HCT116 (cell line): ENCODE data around the gene MTM1. TPM values are rescaled to one million over a fixed set of nuclear protein-coding genes. Genes with fewer than 3 reads are reported as not detected.

ENCODE experiments used
- ATAC-seq: fragments of 200-7000 bp; cut with Tn5 transposase; 2 replicates; pipeline ENCODE4 v1.9.1; 2020; ENCODE audit warnings: mild to moderate bottlenecking, moderate library complexity
- BruUV-seq: library from RNA; stranded (reverse); fragments of 400-500 nt; replicated peaks from 2 replicates; lab custom pipeline; 2021; lab: Mats Ljungman, UMichigan
- CTCF ChIA-PET: fragments of 300-600 bp; sonication (Branson Sonifier 250); formaldehyde crosslinking; loops from one replicate; lab custom pipeline; 2021; ENCODE audit warnings: antibody characterized with exemption; lab: Charles Lee
- POLR2A ChIA-PET: fragments of 300-600, 350-600 bp; sonication (Branson Sonifier 250); formaldehyde crosslinking; loops from one replicate; lab custom pipeline; 2021; ENCODE audit warnings: antibody characterized with exemption; lab: Charles Lee
- RAD21 ChIA-PET, 2 experiments: fragments of 300-600 bp; sonication (Branson Sonifier 250); formaldehyde crosslinking; loops; one replicate each; lab custom pipeline; 2023; ENCODE audit warnings: low total read pairs in 2 of 2; ENCODE audit not compliant: uncharacterized antibody in 2 of 2, unreplicated experiment in 2 of 2, low non-redundant PET in 1 of 2; lab: Charles Lee
- DNase-seq: peaks from one replicate; pipeline ENCODE4 v3.0.0-alpha.2; 2010; ENCODE audit warnings: low read depth, low spot score
- H2AFZ ChIP-seq: fragments of 200-600 bp; shearing (Covaris generic), sonication (generic); 2 replicates; pipeline ENCODE4 v1.6.1; 2017; ENCODE audit warnings: low read depth, mixed run types, mixed read lengths, antibody characterized with exemption, low read length; ENCODE audit not compliant: poor library complexity, severe bottlenecking
- H3K27ac ChIP-seq: 2 replicates; pipeline ENCODE4 v1.5.1; 2012; ENCODE audit warnings: low read depth, low read length
- H3K27me3 ChIP-seq: fragments of 200-600 bp; sonication (generic); 2 replicates; pipeline ENCODE4 v1.6.1; 2016; ENCODE audit warnings: mixed run types, low read length, mixed read lengths; ENCODE audit not compliant: insufficient read depth
- H3K36me3 ChIP-seq, 2 experiments: fragments of 200-500 bp in 1 of 2; fragments of 200-600 bp in 1 of 2; sonication (Bioruptor generic) in 1 of 2; sonication (generic) in 1 of 2; 2 replicates each; pipeline versions ENCODE4 v1.5.1 to v1.6.1; 2014 to 2016; ENCODE audit warnings: low read length in 2 of 2, inconsistent platforms in 1 of 2, mixed read lengths in 1 of 2, mixed run types in 1 of 2; ENCODE audit not compliant: insufficient read depth in 2 of 2, control insufficient read depth in 1 of 2
- H3K4me1 ChIP-seq, 2 experiments: fragments of 200-600 bp in 1 of 2; sonication (generic) in 1 of 2; 2 replicates each; pipeline versions ENCODE4 v1.5.1 to v1.6.1; 2012 to 2017; ENCODE audit warnings: low read length in 2 of 2, inconsistent platforms in 1 of 2, mild to moderate bottlenecking in 1 of 2, mixed read lengths in 1 of 2, mixed run types in 1 of 2, moderate library complexity in 1 of 2; ENCODE audit not compliant: insufficient read depth in 2 of 2, control insufficient read depth in 1 of 2
- H3K4me2 ChIP-seq: fragments of 200-600 bp; sonication (generic); 2 replicates; pipeline ENCODE4 v1.6.1; 2017; ENCODE audit warnings: mixed run types, low read length, mixed read lengths
- H3K4me3 ChIP-seq, 2 experiments: fragments of 200-600 bp in 1 of 2; sonication (generic) in 1 of 2; replicated peaks in 1 of 2; 2 replicates each; pipeline ENCODE4 v1.5.1; 2011 to 2016; ENCODE audit warnings: low read length in 2 of 2, control low read depth in 1 of 2, low read depth in 1 of 2, mild to moderate bottlenecking in 1 of 2, mixed read lengths in 1 of 2, mixed run types in 1 of 2
- H3K79me2 ChIP-seq: fragments of 200-600 bp; sonication (generic); 2 replicates; pipeline ENCODE4 v1.6.1; 2017; ENCODE audit warnings: mild to moderate bottlenecking, mixed run types, low read length, moderate library complexity, mixed read lengths; ENCODE audit not compliant: insufficient read depth
- H3K9ac ChIP-seq: fragments of 200-600 bp; sonication (generic); 2 replicates; pipeline ENCODE4 v1.6.1; 2016; ENCODE audit warnings: low read length, mixed read lengths
- H3K9me2 ChIP-seq: fragments of 200-600 bp; sonication (generic), shearing (Covaris generic); 2 replicates; pipeline ENCODE4 v1.6.1; 2017; ENCODE audit warnings: mixed run types, mild to moderate bottlenecking, moderate library complexity; ENCODE audit not compliant: insufficient read depth
- H3K9me3 ChIP-seq, 2 experiments: fragments of 200-500 bp in 1 of 2; fragments of 200-600 bp in 1 of 2; sonication (Bioruptor generic) in 1 of 2; sonication (generic) in 1 of 2; 2 replicates each; pipeline ENCODE4 v1.6.1; 2014 to 2017; ENCODE audit warnings: low read length in 2 of 2, mixed read lengths in 2 of 2, inconsistent platforms in 1 of 2, low read depth in 1 of 2, mild to moderate bottlenecking in 1 of 2, mixed run types in 1 of 2, moderate library complexity in 1 of 2; ENCODE audit not compliant: control insufficient read depth in 1 of 2, insufficient read depth in 1 of 2
- H4K20me1 ChIP-seq: fragments of 200-600 bp; sonication (generic), shearing (Covaris generic); 2 replicates; pipeline ENCODE4 v1.6.1; 2017; ENCODE audit warnings: mixed run types, mild to moderate bottlenecking, moderate library complexity; ENCODE audit not compliant: insufficient read depth
- ATF3 ChIP-seq: IDR thresholded peaks from 2 replicates; pipeline ENCODE4 v1.6.1; 2012
- CBX3 ChIP-seq: IDR thresholded peaks from 2 replicates; pipeline ENCODE4 v1.6.1; 2012; ENCODE audit warnings: low read depth
- CEBPB ChIP-seq: IDR thresholded peaks from 2 replicates; pipeline ENCODE4 v1.6.1; 2012; ENCODE audit warnings: low read depth
- CTCF ChIP-seq, 3 experiments: fragments of 200-600 bp in 1 of 3; sonication (generic) in 1 of 3; IDR thresholded peaks in 2 of 3; conservative IDR thresholded peaks in 1 of 3; 2 replicates each; pipeline ENCODE4 v1.5.1; 2012 to 2017; ENCODE audit warnings: low read depth in 2 of 3, low read length in 2 of 3, antibody characterized with exemption in 1 of 3, borderline replicate concordance in 1 of 3, control low read depth in 1 of 3, mild to moderate bottlenecking in 1 of 3, mixed read lengths in 1 of 3, mixed run types in 1 of 3, moderate library complexity in 1 of 3; ENCODE audit not compliant: insufficient read depth in 1 of 3
- EGR1 ChIP-seq: IDR thresholded peaks from 2 replicates; pipeline ENCODE4 v1.6.1; 2012; ENCODE audit warnings: low read depth
- EZH2phosphoT487 ChIP-seq: fragments of 200-600 bp; IDR thresholded peaks from 2 replicates; pipeline ENCODE4 v1.6.1; 2018; ENCODE audit warnings: antibody characterized with exemption, borderline replicate concordance
- JUND ChIP-seq: IDR thresholded peaks from 2 replicates; pipeline ENCODE4 v1.6.1; 2012
- POLR2AphosphoS5 ChIP-seq: IDR thresholded peaks from 2 replicates; pipeline ENCODE4 v1.6.1; 2011; ENCODE audit warnings: mild to moderate bottlenecking, low read depth, low read length, moderate library complexity
- RAD21 ChIP-seq: IDR thresholded peaks from 2 replicates; pipeline ENCODE4 v1.6.1; 2012; ENCODE audit warnings: low read depth, mild to moderate bottlenecking
- REST ChIP-seq: IDR thresholded peaks from 2 replicates; pipeline ENCODE4 v1.6.1; 2012; ENCODE audit warnings: low read depth
- SP1 ChIP-seq: IDR thresholded peaks from 2 replicates; pipeline ENCODE4 v1.6.1; 2012; ENCODE audit warnings: low read depth
- SRF ChIP-seq: IDR thresholded peaks from 2 replicates; pipeline ENCODE4 v1.6.1; 2012; ENCODE audit warnings: low read depth
- TCF7L2 ChIP-seq: IDR thresholded peaks from 2 replicates; pipeline ENCODE4 v1.7.0; 2011; ENCODE audit warnings: borderline replicate concordance, inconsistent platforms; ENCODE audit not compliant: insufficient read depth, insufficient read length; ENCODE audit errors: extremely low read depth
- YY1 ChIP-seq: IDR thresholded peaks from 2 replicates; pipeline ENCODE4 v1.6.1; 2011; ENCODE audit warnings: low read length, low read depth, moderate library complexity, mild to moderate bottlenecking; ENCODE audit not compliant: insufficient replicate concordance; ENCODE audit errors: extremely low read depth
- ZFX ChIP-seq: fragments of 450-650 bp; IDR thresholded peaks from 2 replicates; pipeline ENCODE4 v1.6.1; 2017
- ZNF274 ChIP-seq: fragments of 200-500 bp; sonication (Bioruptor generic); IDR thresholded peaks from 2 replicates; pipeline ENCODE4 v1.6.1; 2014; ENCODE audit warnings: mild to moderate bottlenecking, low read depth, low read length, inconsistent platforms
- intact Hi-C: fragments of 100-400 bp; cut with micrococcal nuclease; formaldehyde crosslinking; loops from 2 replicates; pipeline ENCODE4 v1.10.0; 2022
- total RNA-seq: library from RNA; stranded (reverse); gene quantifications from one replicate; pipeline ENCODE4 v1.2.1, GENCODE V29; 2021; ENCODE audit not compliant: unreplicated experiment

The MTM1 gene
- total RNA-seq, 1 experiment from 2014 or later: 6.5 TPM

GRCh38 chrX:150573106-150573505 lies 4.7 kb downstream of the MTM1 start:
- Histone ChIP-seq H3K4me1 (peaks cover 21 to 57% of the 10 kb centered on the region in 2 experiments), H3K27ac (no peak overlapping the region), H3K9me2 (no peaks in the 10 kb centered on the region), H3K79me2 (peaks cover 9% of the 10 kb centered on the region), H4K20me1 (no peaks in the 10 kb centered on the region), H3K4me3 (no peak overlapping the region), H3K27me3 (no peaks in the 10 kb centered on the region), H3K9ac (no peak overlapping the region), H3K9me3 (no peaks in the 10 kb centered on the region), H3K36me3 (no peaks in the 10 kb centered on the region), H2AFZ (no peak overlapping the region), H3K4me2 (no peak overlapping the region)
- intact Hi-C loops: no loop called here
- ATAC-seq (no peak), DNase-seq (no peak)
- TF ChIP-seq REST (no peak), CTCF (IDR thresholded peaks at IDR 0.05 in 2 of 3, conservative IDR thresholded peaks at IDR 0.05 in 1 of 3; ENCODE audit: borderline replicate concordance in 1 of 3, insufficient read depth in 1 of 3, low read depth in 2 of 3, low read length in 2 of 3) (no peak), ATF3 (no peak), RAD21 (no peak), SRF (no peak), POLR2AphosphoS5 (no peak), ZNF274 (no peak), EGR1 (no peak), EZH2phosphoT487 (no peak), YY1 (no peak), SP1 (no peak), TCF7L2 (no peak), ZFX (no peak), CBX3 (no peak), JUND (no peak), CEBPB (no peak)
- POLR2A ChIA-PET: interaction anchor here (0.6 kb wide), 1 partner anchor 15 kb away, joined by 5 read pairs; no protein-coding TSS in a partner anchor
- CTCF ChIA-PET: no interaction called here
- no TSS peak for BruUV-seq
- RAD21 ChIA-PET: no interaction called here
